ENCODE data around the gene FKBP8. TPM values are rescaled to one million over a fixed set of nuclear protein-coding genes. Genes with fewer than 3 reads are reported as not detected.

FKBP8 gene
- total RNA-seq, 2 donors from 2014 or later: 235 to 247 TPM

DNA sequence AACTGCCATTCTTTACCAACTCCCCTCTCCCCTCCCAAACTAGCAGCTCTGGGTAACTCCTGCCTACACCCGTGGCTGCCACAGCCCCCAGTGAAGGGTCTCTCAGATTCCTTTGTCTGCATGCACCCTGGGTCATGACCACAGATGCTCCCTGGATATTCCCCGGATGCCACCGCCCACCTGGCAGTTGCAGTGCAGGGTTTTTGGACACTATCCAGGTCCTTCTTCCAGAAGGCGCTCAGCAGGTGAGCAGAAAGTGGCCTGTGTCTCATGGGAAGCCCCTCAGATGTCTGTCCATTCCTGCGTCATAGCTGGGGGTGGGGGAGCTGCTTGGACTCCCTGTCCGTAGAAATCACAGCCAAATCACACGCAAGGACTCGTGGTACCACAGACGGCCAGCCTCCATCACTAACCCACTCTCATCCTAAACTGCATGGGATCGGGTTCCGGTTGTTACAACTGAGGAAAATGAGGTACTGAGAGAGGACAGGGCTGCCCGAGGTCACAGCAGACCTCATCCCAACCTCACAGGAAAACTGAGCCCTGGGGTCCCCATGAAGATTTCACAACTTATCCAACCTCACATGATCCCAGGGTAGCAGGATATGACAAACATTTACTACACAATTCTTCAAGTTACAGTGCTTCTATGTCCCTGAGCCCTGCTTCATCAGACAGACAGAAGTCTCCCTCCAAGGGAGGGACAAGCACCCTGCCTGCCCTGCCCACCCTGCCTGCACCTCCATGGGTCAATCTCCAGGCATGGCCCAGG, 60.1 kb downstream of the FKBP8 start:
- Histone ChIP-seq H3K27ac (no peak overlapping the region), H3K9me3 (no peaks in the 10 kb centered on the region), H3K4me3 (no peak overlapping the region), H3K4me1 (peaks cover 70% of the 10 kb centered on the region), H3K27me3 (no peaks in the 10 kb centered on the region), H3K36me3 (replicated peaks in 1 of 2; ENCODE audit: insufficient read depth in 1 of 2, low read depth in 2 of 2) (no peaks in the 10 kb centered on the region)
- intact Hi-C loops (cut with DNase I): no loop called here
- WGBS, 2 donors: 61 to 65% methylated on average over 12 of the region's 12 CpGs
- TF ChIP-seq POLR2A (IDR thresholded peaks at IDR 0.05): no peak
- TF ChIP-seq, protein P1, sequence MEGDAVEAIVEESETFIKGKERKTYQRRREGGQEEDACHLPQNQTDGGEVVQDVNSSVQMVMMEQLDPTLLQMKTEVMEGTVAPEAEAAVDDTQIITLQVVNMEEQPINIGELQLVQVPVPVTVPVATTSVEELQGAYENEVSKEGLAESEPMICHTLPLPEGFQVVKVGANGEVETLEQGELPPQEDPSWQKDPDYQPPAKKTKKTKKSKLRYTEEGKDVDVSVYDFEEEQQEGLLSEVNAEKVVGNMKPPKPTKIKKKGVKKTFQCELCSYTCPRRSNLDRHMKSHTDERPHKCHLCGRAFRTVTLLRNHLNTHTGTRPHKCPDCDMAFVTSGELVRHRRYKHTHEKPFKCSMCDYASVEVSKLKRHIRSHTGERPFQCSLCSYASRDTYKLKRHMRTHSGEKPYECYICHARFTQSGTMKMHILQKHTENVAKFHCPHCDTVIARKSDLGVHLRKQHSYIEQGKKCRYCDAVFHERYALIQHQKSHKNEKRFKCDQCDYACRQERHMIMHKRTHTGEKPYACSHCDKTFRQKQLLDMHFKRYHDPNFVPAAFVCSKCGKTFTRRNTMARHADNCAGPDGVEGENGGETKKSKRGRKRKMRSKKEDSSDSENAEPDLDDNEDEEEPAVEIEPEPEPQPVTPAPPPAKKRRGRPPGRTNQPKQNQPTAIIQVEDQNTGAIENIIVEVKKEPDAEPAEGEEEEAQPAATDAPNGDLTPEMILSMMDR (IDR thresholded peaks at IDR 0.05): no peak
- no peak for ATAC-seq
- no peak for DNase-seq

Other genes starting within 250 kb of the FKBP8 start
- gene LSM4, start 220.5 kb downstream of the FKBP8 start, total RNA-seq: 10 to 100 TPM; 45.7 to 94.6 TPM
- gene PGPEP1, start 203.0 kb downstream of the FKBP8 start, total RNA-seq: 10 to 100 TPM; 22.1 to 37.6 TPM
- gene GDF15, start 157.4 kb downstream of the FKBP8 start, total RNA-seq: 10 to 100 TPM; 40.5 to 86.1 TPM
- gene LRRC25, start 146.0 kb downstream of the FKBP8 start, total RNA-seq: 1 to 10 TPM in 1 of 2 donors, not detected in 1; 4.4 TPM
- gene SSBP4, start 124.2 kb downstream of the FKBP8 start, total RNA-seq: 10 to 100 TPM; 50.1 to 63.9 TPM
- 10 to 100 TPM; 52.7 to 72.8 TPM for gene ISYNA1, start 105.4 kb downstream of the FKBP8 start, total RNA-seq
- 10 to 100 TPM; 12.5 to 14.2 TPM for gene ELL, start 21.5 kb downstream of the FKBP8 start, total RNA-seq
- 10 to 100 TPM; 62.6 to 71.1 TPM for gene KXD1, start 14.3 kb upstream of the FKBP8 start, total RNA-seq
- gene UBA52, start 28.3 kb upstream of the FKBP8 start, total RNA-seq: 100 to 1,000 TPM; 242 to 358 TPM
- gene REX1BD, start 45.2 kb upstream of the FKBP8 start, total RNA-seq: 100 to 1,000 TPM; 146 to 214 TPM
- 10 to 100 TPM; 23.3 to 40.2 TPM for gene CRLF1, start 63.2 kb upstream of the FKBP8 start, total RNA-seq
- gene TMEM59L, start 69.3 kb upstream of the FKBP8 start, total RNA-seq: 1 to 10 TPM in 1 of 2 donors, under 1 TPM in 1; 0.66 to 2.1 TPM
- 1 to 10 TPM; 3.6 to 8.9 TPM for gene KLHL26, start 93.5 kb upstream of the FKBP8 start, total RNA-seq
- 1 to 10 TPM; 4.9 to 6.5 TPM for gene CRTC1, start 140.1 kb upstream of the FKBP8 start, total RNA-seq
- 1 to 10 TPM in 1 of 2 donors, under 1 TPM in 1; 0.33 to 6.0 TPM for gene COMP, start 247.7 kb upstream of the FKBP8 start, total RNA-seq